Right cardiac atrium (tissue), 5 donors: ENCODE results near the gene LITAF. TPM values are rescaled to one million over a fixed set of nuclear protein-coding genes. Genes with fewer than 3 reads are reported as not detected.
"Not testable (repeated sequence)": the region's sequence is repeated elsewhere in the genome, so short reads cannot be mapped to it uniquely, and the experiment has no call there.

Experiments
- ATAC-seq, 2 donors: fragments of 200-7000 bp; cut with Tn5 transposase; one replicate each; pipeline versions ENCODE4 v1.8.0 to v1.9.1; 2020; ENCODE audit warnings: moderate library complexity in 2 of 2, mild to moderate bottlenecking in 1 of 2
- DNase-seq, 3 donors: peaks; one replicate each; pipeline ENCODE4 v3.0.0-alpha.2; 2020
- H3K27ac ChIP-seq: one replicate; pipeline ENCODE4 v1.5.1; 2013; ENCODE audit warnings: mild to moderate bottlenecking, low read length, control low read depth, moderate library complexity
- H3K27me3 ChIP-seq: one replicate; pipeline ENCODE4 v1.6.1; 2013; ENCODE audit not compliant: control insufficient read depth, insufficient read depth
- H3K4me1 ChIP-seq: one replicate; pipeline ENCODE4 v1.6.1; 2013; ENCODE audit warnings: low read length; ENCODE audit not compliant: control insufficient read depth, insufficient read depth
- H3K4me3 ChIP-seq: one replicate; pipeline ENCODE4 v1.5.1; 2013; ENCODE audit warnings: low read length, control low read depth
- H3K9me3 ChIP-seq: one replicate; pipeline ENCODE4 v1.6.1; 2013; ENCODE audit warnings: low read length; ENCODE audit not compliant: control insufficient read depth
- WGBS: extraction: QIAGEN DNeasy Blood & Tissue Kit; methylation state at CpG from one replicate; pipeline ENCODE4 v1.1.7; 2013; 5-methylcytosine and 5-hydroxymethylcytosine counted together
- intact Hi-C, 4 donors: fragments of 100-400 bp; cut with DNase I; formaldehyde crosslinking; loops; one replicate each; pipeline versions ENCODE4 v1.11.0 to v1.14.0; 2022 to 2023
- polyA plus RNA-seq: library from polyadenylated mRNA; stranded (reverse); fragments of 200-250 nt; gene quantifications from one replicate; pipeline ENCODE4 v1.2.3, GENCODE V29; 2013
- total RNA-seq, 4 donors: library from RNA; stranded (reverse); fragmentation: NEBNext Ultra II Directional; extraction: Animal tissue kit (Norgen Biotek cat#: 25700); gene quantifications; one replicate each; pipeline ENCODE4 v1.2.1, GENCODE V29; 2021
- donor health status: healthy with polysubstance abuse.
- donor health status: DM: no; HTN: yes; CAD: no.
- donor health status: DM: no; HTN: no; CAD: no.
- donor health status: DM: no; HTN: yes; CAD: no; lungs with severe emphysema.
- donor health status: DM: yes; HTN: yes; CAD: no.

Gene LITAF
- total and polyA plus RNA-seq, 5 donors: 25.7 to 76.5 (median 57.1) TPM

- intact Hi-C loops: loop anchor here in 1 of 4 donors (10.0 kb wide), 1 partner anchor 59 kb away; no protein-coding TSS in a partner anchor
- ATAC-seq: peak; percentile 39 to 42
Measured at GRCh38 chr16:11585460-11586377, 1.0 kb downstream of the LITAF start.

GRCh38 chr16:11583889-11584565, 2.7 kb downstream of the LITAF start:
- Histone ChIP-seq H3K4me1 (peaks cover 4% of the 10 kb centered on the region), H3K27me3 (no peaks in the 10 kb centered on the region), H3K9me3 (no peaks in the 10 kb centered on the region), H3K4me3 (no peak overlapping the region), H3K27ac (no peak overlapping the region)
- 34% methylated on average over 7 of the region's 7 CpGs for WGBS
- ATAC-seq (peak in 1 of 2 donors; percentile 10), DNase-seq (peak in 2 of 3 donors; percentile 13 to 41)
- intact Hi-C loops: loop anchor here in 1 of 4 donors (10.0 kb wide), 1 partner anchor 61 kb away; no protein-coding TSS in a partner anchor

More at GRCh38 chr16:11585460-11586377, 1.0 kb downstream of the LITAF start:
- H3K4me3 ChIP-seq: peak overlapping the region; percentile 99
- peak overlapping the region; percentile 90 for H3K27ac ChIP-seq
- no peaks in the 10 kb centered on the region for H3K9me3 ChIP-seq
- no peaks in the 10 kb centered on the region for H3K27me3 ChIP-seq
- peak; percentile 26 to 73 (median 66) for DNase-seq
- peaks cover 4% of the 10 kb centered on the region for H3K4me1 ChIP-seq
- WGBS: 24% methylated on average over 29 of the region's 29 CpGs

GRCh38 chr16:11583166-11583565, 3.6 kb downstream of the LITAF start:
- H3K27me3 ChIP-seq: no peaks in the 10 kb centered on the region
- ATAC-seq: no peak
- intact Hi-C loops: loop anchor here in 1 of 4 donors (10.0 kb wide), 1 partner anchor 62 kb away; no protein-coding TSS in a partner anchor
- no peak overlapping the region for H3K4me3 ChIP-seq
- DNase-seq: peak in 2 of 3 donors; percentile 10 to 43
- no peak overlapping the region for H3K27ac ChIP-seq
- H3K9me3 ChIP-seq: no peaks in the 10 kb centered on the region
- 53% methylated on average over 7 of the region's 7 CpGs for WGBS
- peaks cover 4% of the 10 kb centered on the region for H3K4me1 ChIP-seq

- peaks cover 4% of the 10 kb centered on the region for H3K4me1 ChIP-seq
- no peaks in the 10 kb centered on the region for H3K9me3 ChIP-seq
- no peak for ATAC-seq
- no peaks in the 10 kb centered on the region for H3K27me3 ChIP-seq
- peak in 1 of 3 donors; percentile 1 for DNase-seq
- no peak overlapping the region for H3K27ac ChIP-seq
- intact Hi-C loops: loop anchor here in 1 of 4 donors (10.0 kb wide), 1 partner anchor 63 kb away; no protein-coding TSS in a partner anchor
- WGBS: 70% methylated on average over 7 of the region's 7 CpGs
- H3K4me3 ChIP-seq: no peak overlapping the region
Measured at GRCh38 chr16:11582157-11582814, 4.4 kb downstream of the LITAF start.

GRCh38 chr16:11581678-11582077, 5.0 kb downstream of the LITAF start:
- no peak overlapping the region for H3K27ac ChIP-seq
- intact Hi-C loops: loop anchor here in 1 of 4 donors (10.0 kb wide), 1 partner anchor 63 kb away; no protein-coding TSS in a partner anchor
- H3K4me1 ChIP-seq: peaks cover 4% of the 10 kb centered on the region
- H3K27me3 ChIP-seq: no peaks in the 10 kb centered on the region
- 91% methylated on average over 3 of the region's 3 CpGs for WGBS
- no peak for ATAC-seq
- DNase-seq: no peak
- no peak overlapping the region for H3K4me3 ChIP-seq
- H3K9me3 ChIP-seq: no peaks in the 10 kb centered on the region

GRCh38 chr16:11580451-11581086, 6.2 kb downstream of the LITAF start:
- 94% methylated on average over 12 of the region's 12 CpGs for WGBS
- no peak overlapping the region for H3K4me3 ChIP-seq
- peaks cover 3% of the 10 kb centered on the region for H3K4me1 ChIP-seq
- DNase-seq: peak in 2 of 3 donors; percentile 7 to 17
- ATAC-seq: no peak
- no peaks in the 10 kb centered on the region for H3K9me3 ChIP-seq
- no peaks in the 10 kb centered on the region for H3K27me3 ChIP-seq
- intact Hi-C loops: loop anchor here in 1 of 4 donors (10.0 kb wide), 1 partner anchor 64 kb away; no protein-coding TSS in a partner anchor
- no peak overlapping the region for H3K27ac ChIP-seq

- H3K27me3 ChIP-seq, H3K4me1 ChIP-seq, intact Hi-C loops, H3K9me3 ChIP-seq, H3K4me3 ChIP-seq, ATAC-seq, H3K27ac ChIP-seq: not testable (repeated sequence)
- peak in 2 of 3 donors; percentile 1 to 8 for DNase-seq
- 91% methylated on average over 8 of the region's 8 CpGs for WGBS
Measured at GRCh38 chr16:11577290-11577660, 9.4 kb downstream of the LITAF start.

GRCh38 chr16:11576427-11577289, 10.1 kb downstream of the LITAF start:
- Histone ChIP-seq H3K9me3 (no peaks in the 10 kb centered on the region), H3K27me3 (no peaks in the 10 kb centered on the region), H3K4me1 (no peaks in the 10 kb centered on the region), H3K27ac (no peak overlapping the region), H3K4me3 (no peak overlapping the region)
- intact Hi-C loops: no loop called here
- 67% methylated on average over 9 of the region's 9 CpGs for WGBS
- ATAC-seq (peak in 1 of 2 donors; percentile 43), DNase-seq (peak in 1 of 3 donors; percentile 11)

GRCh38 chr16:11575223-11575589, 11.5 kb downstream of the LITAF start:
- ATAC-seq (peak in 1 of 2 donors; percentile 6), DNase-seq (peak in 2 of 3 donors; percentile 10 to 14)
- no peaks in the 10 kb centered on the region for H3K27me3 ChIP-seq
- peaks cover 2% of the 10 kb centered on the region for H3K4me1 ChIP-seq
- no peaks in the 10 kb centered on the region for H3K9me3 ChIP-seq
- intact Hi-C loops: no loop called here
- no peak overlapping the region for H3K4me3 ChIP-seq
- no peak overlapping the region for H3K27ac ChIP-seq
- WGBS: 92% methylated on average over 7 of the region's 7 CpGs
